Glutamatergic neuron (in vitro differentiated cells): ENCODE data around the gene ASB6. TPM values are rescaled to one million over a fixed set of nuclear protein-coding genes. Genes with fewer than 3 reads are reported as not detected.

Experiments used
- DNase-seq: peaks from one replicate; pipeline ENCODE4 v3.0.0; 2022
- H3K27ac Mint-ChIP-seq: one replicate; pipeline ENCODE4 v1.8.0; 2020; ENCODE audit warnings: mild to moderate bottlenecking, mixed read lengths, inconsistent platforms; ENCODE audit not compliant: unreplicated experiment
- H3K27me3 Mint-ChIP-seq: one replicate; pipeline ENCODE4 v1.8.0; 2020; ENCODE audit warnings: mild to moderate bottlenecking, moderate library complexity, mixed read lengths, inconsistent platforms; ENCODE audit not compliant: unreplicated experiment
- H3K36me3 Mint-ChIP-seq: one replicate; pipeline ENCODE4 v1.8.0; 2020; ENCODE audit warnings: mild to moderate bottlenecking, mixed read lengths, inconsistent platforms; ENCODE audit not compliant: unreplicated experiment
- H3K4me1 Mint-ChIP-seq: one replicate; pipeline ENCODE4 v1.8.0; 2020; ENCODE audit warnings: mild to moderate bottlenecking, low read depth, mixed read lengths, inconsistent platforms; ENCODE audit not compliant: unreplicated experiment
- H3K4me3 Mint-ChIP-seq: one replicate; pipeline ENCODE4 v1.8.0; 2020; ENCODE audit warnings: mild to moderate bottlenecking, mixed read lengths, inconsistent platforms; ENCODE audit not compliant: unreplicated experiment
- H3K9me3 Mint-ChIP-seq: one replicate; pipeline ENCODE4 v1.8.0; 2020; ENCODE audit warnings: mild to moderate bottlenecking, moderate library complexity, mixed read lengths, inconsistent platforms; ENCODE audit not compliant: unreplicated experiment
- CTCF ChIP-seq: fragments of 200-600 bp; sonication (generic); IDR thresholded peaks from one replicate; pipeline ENCODE4 v1.5.0; 2021; ENCODE audit not compliant: partially characterized antibody, unreplicated experiment
- total RNA-seq: library from RNA; stranded (reverse); fragmentation: NEBNext Ultra II Directional; extraction: Animal tissue kit (Norgen Biotek cat#: 25700); gene quantifications from one replicate; pipeline ENCODE4 v1.2.1, GENCODE V29; 2021; ENCODE audit not compliant: unreplicated experiment

ASB6 gene
- total RNA-seq, 1 donor from 2014 or later: 25.4 TPM

GRCh38 chr9:129591916-129592315 lies 50.0 kb downstream of the ASB6 start:
- Mint-ChIP-seq H3K27me3 (peaks cover 10% of the 10 kb centered on the region), H3K4me1 (peaks cover 38% of the 10 kb centered on the region), H3K36me3 (no peaks in the 10 kb centered on the region), H3K9me3 (peaks cover 4% of the 10 kb centered on the region), H3K27ac (no peak overlapping the region), H3K4me3 (no peak overlapping the region)
- no peak for DNase-seq
- TF ChIP-seq CTCF: no peak

- H3K9me3 Mint-ChIP-seq: peaks cover 4% of the 10 kb centered on the region
- peaks cover 37% of the 10 kb centered on the region for H3K4me1 Mint-ChIP-seq
- no peak overlapping the region for H3K27ac Mint-ChIP-seq
- no peak for TF ChIP-seq CTCF
- no peak overlapping the region for H3K4me3 Mint-ChIP-seq
- H3K36me3 Mint-ChIP-seq: no peaks in the 10 kb centered on the region
- peaks cover 4% of the 10 kb centered on the region for H3K27me3 Mint-ChIP-seq
- DNase-seq: no peak
Measured at GRCh38 chr9:129590466-129590865, 51.5 kb downstream of the ASB6 start.

GRCh38 chr9:129587487-129588262 lies 54.3 kb downstream of the ASB6 start:
- no peak for TF ChIP-seq CTCF
- Mint-ChIP-seq H3K4me1 (peaks cover 28% of the 10 kb centered on the region), H3K4me3 (no peak overlapping the region), H3K9me3 (peaks cover 5% of the 10 kb centered on the region), H3K36me3 (no peaks in the 10 kb centered on the region), H3K27ac (peak overlapping the region; percentile 56), H3K27me3 (peaks cover 6% of the 10 kb centered on the region)
- peak; percentile 41 for DNase-seq

GRCh38 chr9:129586685-129587084 lies 55.3 kb downstream of the ASB6 start:
- no peak for TF ChIP-seq CTCF
- Mint-ChIP-seq H3K4me3 (peak overlapping the region; percentile 20), H3K27me3 (peaks cover 6% of the 10 kb centered on the region), H3K4me1 (peaks cover 26% of the 10 kb centered on the region), H3K9me3 (peaks cover 5% of the 10 kb centered on the region), H3K27ac (no peak overlapping the region), H3K36me3 (no peaks in the 10 kb centered on the region)
- DNase-seq: peak; percentile 23

- TF ChIP-seq CTCF: no peak
- H3K27me3 Mint-ChIP-seq: peaks cover 8% of the 10 kb centered on the region
Measured at GRCh38 chr9:129586245-129586644, 55.7 kb downstream of the ASB6 start.

More at GRCh38 chr9:129586245-129586644, 55.7 kb downstream of the ASB6 start:
- Mint-ChIP-seq H3K4me3 (no peak overlapping the region), H3K9me3 (peaks cover 5% of the 10 kb centered on the region), H3K4me1 (peaks cover 26% of the 10 kb centered on the region), H3K36me3 (no peaks in the 10 kb centered on the region), H3K27ac (no peak overlapping the region)
- no peak for DNase-seq
